Measurements from ENCODE around the gene MTFMT.
"Not testable (repeated sequence)": the region's sequence is repeated elsewhere in the genome, so short reads cannot be mapped to it uniquely, and the experiment has no call there.

GRCh38 chr15:65011198-65011597 lies 18.2 kb downstream of the MTFMT start:
- TF ChIP-seq, protein P1, sequence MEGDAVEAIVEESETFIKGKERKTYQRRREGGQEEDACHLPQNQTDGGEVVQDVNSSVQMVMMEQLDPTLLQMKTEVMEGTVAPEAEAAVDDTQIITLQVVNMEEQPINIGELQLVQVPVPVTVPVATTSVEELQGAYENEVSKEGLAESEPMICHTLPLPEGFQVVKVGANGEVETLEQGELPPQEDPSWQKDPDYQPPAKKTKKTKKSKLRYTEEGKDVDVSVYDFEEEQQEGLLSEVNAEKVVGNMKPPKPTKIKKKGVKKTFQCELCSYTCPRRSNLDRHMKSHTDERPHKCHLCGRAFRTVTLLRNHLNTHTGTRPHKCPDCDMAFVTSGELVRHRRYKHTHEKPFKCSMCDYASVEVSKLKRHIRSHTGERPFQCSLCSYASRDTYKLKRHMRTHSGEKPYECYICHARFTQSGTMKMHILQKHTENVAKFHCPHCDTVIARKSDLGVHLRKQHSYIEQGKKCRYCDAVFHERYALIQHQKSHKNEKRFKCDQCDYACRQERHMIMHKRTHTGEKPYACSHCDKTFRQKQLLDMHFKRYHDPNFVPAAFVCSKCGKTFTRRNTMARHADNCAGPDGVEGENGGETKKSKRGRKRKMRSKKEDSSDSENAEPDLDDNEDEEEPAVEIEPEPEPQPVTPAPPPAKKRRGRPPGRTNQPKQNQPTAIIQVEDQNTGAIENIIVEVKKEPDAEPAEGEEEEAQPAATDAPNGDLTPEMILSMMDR (IDR thresholded peaks at IDR 0.05), result not testable (repeated sequence)
- not testable (repeated sequence) for TF ChIP-seq POLR2AphosphoS5, POLR2A, EP300 (IDR thresholded peaks at IDR 0.05)
